Vagina (tissue), 2 donors: Measurements from ENCODE around the gene SRSF12.

Experiments
- POLR2AphosphoS5 ChIP-seq, 2 donors: sonication (generic); formaldehyde crosslinking; IDR thresholded peaks; one replicate each; pipeline ENCODE4 v1.9.0; 2017; ENCODE audit warnings: antibody characterized with exemption in 2 of 2, mild to moderate bottlenecking in 2 of 2, low read depth in 1 of 2; ENCODE audit not compliant: insufficient read depth in 1 of 2
- TF ChIP-seq, protein P1 (sequence below), 3 experiments: fragments of 450-650 bp in 2 of 3; fragments of 200-600 bp in 1 of 3; sonication (generic) in 1 of 3; IDR thresholded peaks; one replicate each; pipeline ENCODE4 v1.5.1; 2017 to 2019; ENCODE audit warnings: antibody characterized with exemption in 3 of 3, mild to moderate bottlenecking in 2 of 3, moderate library complexity in 2 of 3

GRCh38 chr6:89140347-89141156 lies 22.7 kb upstream of the SRSF12 start:
- no peak for TF ChIP-seq POLR2AphosphoS5 (IDR thresholded peaks at IDR 0.05; ENCODE audit: insufficient read depth in 1 of 2, low read depth in 1 of 2)
- TF ChIP-seq, protein P1, sequence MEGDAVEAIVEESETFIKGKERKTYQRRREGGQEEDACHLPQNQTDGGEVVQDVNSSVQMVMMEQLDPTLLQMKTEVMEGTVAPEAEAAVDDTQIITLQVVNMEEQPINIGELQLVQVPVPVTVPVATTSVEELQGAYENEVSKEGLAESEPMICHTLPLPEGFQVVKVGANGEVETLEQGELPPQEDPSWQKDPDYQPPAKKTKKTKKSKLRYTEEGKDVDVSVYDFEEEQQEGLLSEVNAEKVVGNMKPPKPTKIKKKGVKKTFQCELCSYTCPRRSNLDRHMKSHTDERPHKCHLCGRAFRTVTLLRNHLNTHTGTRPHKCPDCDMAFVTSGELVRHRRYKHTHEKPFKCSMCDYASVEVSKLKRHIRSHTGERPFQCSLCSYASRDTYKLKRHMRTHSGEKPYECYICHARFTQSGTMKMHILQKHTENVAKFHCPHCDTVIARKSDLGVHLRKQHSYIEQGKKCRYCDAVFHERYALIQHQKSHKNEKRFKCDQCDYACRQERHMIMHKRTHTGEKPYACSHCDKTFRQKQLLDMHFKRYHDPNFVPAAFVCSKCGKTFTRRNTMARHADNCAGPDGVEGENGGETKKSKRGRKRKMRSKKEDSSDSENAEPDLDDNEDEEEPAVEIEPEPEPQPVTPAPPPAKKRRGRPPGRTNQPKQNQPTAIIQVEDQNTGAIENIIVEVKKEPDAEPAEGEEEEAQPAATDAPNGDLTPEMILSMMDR (IDR thresholded peaks at IDR 0.05): no peak
